Prostate gland (tissue), 2 donors: ENCODE measurements around the gene CUL4A. TPM values are rescaled to one million over a fixed set of nuclear protein-coding genes. Genes with fewer than 3 reads are reported as not detected.

ENCODE experiments used
- DNase-seq: peaks from one replicate; pipeline ENCODE4 v3.0.0-alpha.2; 2019; ENCODE audit warnings: low spot score
- H3K27ac ChIP-seq, 2 donors: fragments of 200-600 bp; sonication (generic); 2 replicates each; pipeline ENCODE4 v1.5.1; 2017 to 2019
- H3K27me3 ChIP-seq: fragments of 200-600 bp; sonication (generic); replicated peaks from 2 replicates; pipeline ENCODE4 v1.5.1; 2019; ENCODE audit not compliant: insufficient read depth
- H3K36me3 ChIP-seq, 2 donors: fragments of 200-600 bp; sonication (generic); 1 replicate in 1 of 2; 2 replicates in 1 of 2; pipeline versions ENCODE4 v1.5.1 to v1.8.1; 2017 to 2019
- H3K4me1 ChIP-seq: fragments of 200-600 bp; sonication (generic); replicated peaks from 2 replicates; pipeline ENCODE4 v1.5.1; 2019
- H3K4me3 ChIP-seq, 2 donors: fragments of 200-600 bp; sonication (generic); 2 replicates each; pipeline ENCODE4 v1.5.1; 2017 to 2019
- H3K9me3 ChIP-seq: fragments of 200-600 bp; sonication (generic); 2 replicates; pipeline ENCODE4 v1.5.1; 2017
- CTCF ChIP-seq, 4 experiments: fragments of 200-600 bp in 2 of 4; fragments of 450-650 bp in 2 of 4; sonication (generic) in 2 of 4; IDR thresholded peaks; 1 replicate in 3 of 4; 2 replicates in 1 of 4; pipeline ENCODE4 v1.5.1; 2016 to 2019; ENCODE audit warnings: antibody characterized with exemption in 4 of 4, mild to moderate bottlenecking in 2 of 4, moderate library complexity in 2 of 4
- POLR2A ChIP-seq: fragments of 450-650 bp; IDR thresholded peaks from one replicate; pipeline ENCODE4 v1.6.1; 2016; ENCODE audit warnings: antibody characterized with exemption, mild to moderate bottlenecking
- POLR2AphosphoS5 ChIP-seq: sonication (generic); formaldehyde crosslinking; IDR thresholded peaks from one replicate; pipeline ENCODE4 v1.6.1; 2017; ENCODE audit warnings: antibody characterized with exemption
- WGBS: methylation state at CpG from one replicate; pipeline ENCODE4 v1.1.5; 2018; 5-methylcytosine and 5-hydroxymethylcytosine counted together
- intact Hi-C: fragments of 100-400 bp; cut with DNase I; formaldehyde crosslinking; loops from one replicate; pipeline ENCODE4 v1.14.2; 2022
- total RNA-seq, 2 donors: library from RNA; depleted of rRNA; stranded (reverse); fragments of >200 nt; gene quantifications; one replicate each; pipeline ENCODE4 v1.1.0, GENCODE V29; 2016

CUL4A gene
- total RNA-seq, 2 donors from 2014 or later = 103 to 185 TPM

- intact Hi-C loops = no loop called here
- no peaks in the 10 kb centered on the region for H3K9me3 ChIP-seq
- 79% methylated on average over 9 of the region's 9 CpGs for WGBS
- H3K36me3 ChIP-seq = no peaks in the 10 kb centered on the region
- no peak overlapping the region for H3K4me3 ChIP-seq
- no peak overlapping the region for H3K27ac ChIP-seq
- H3K4me1 ChIP-seq = no peaks in the 10 kb centered on the region
- no peak for DNase-seq
- H3K27me3 ChIP-seq = no peaks in the 10 kb centered on the region
- no peak for TF ChIP-seq POLR2AphosphoS5
- TF ChIP-seq CTCF (IDR thresholded peaks at IDR 0.05) = no peak
- no peak for TF ChIP-seq POLR2A
These were observed 22.1 kb upstream of the CUL4A start for GRCh38 chr13:113187263-113187669.

- DNase-seq = no peak
- no peaks in the 10 kb centered on the region for H3K4me1 ChIP-seq
- H3K27ac ChIP-seq = no peak overlapping the region
- TF ChIP-seq POLR2A (no peak), CTCF (IDR thresholded peaks at IDR 0.05) (no peak), POLR2AphosphoS5 (no peak)
- intact Hi-C loops = no loop called here
- H3K27me3 ChIP-seq = no peaks in the 10 kb centered on the region
- no peaks in the 10 kb centered on the region for H3K9me3 ChIP-seq
- no peaks in the 10 kb centered on the region for H3K36me3 ChIP-seq
- 88% methylated on average over 23 of the region's 23 CpGs for WGBS
- H3K4me3 ChIP-seq = no peak overlapping the region
These were observed 21.3 kb upstream of the CUL4A start for GRCh38 chr13:113187883-113188665.

GRCh38 chr13:113190181-113190580 is 19.2 kb upstream of the CUL4A start:
- no peak for DNase-seq
- Histone ChIP-seq H3K4me3 (no peak overlapping the region), H3K9me3 (no peaks in the 10 kb centered on the region), H3K27ac (no peak overlapping the region), H3K36me3 (no peaks in the 10 kb centered on the region), H3K4me1 (peaks cover 7% of the 10 kb centered on the region), H3K27me3 (no peaks in the 10 kb centered on the region)
- WGBS = 80% methylated on average over 4 of the region's 4 CpGs
- TF ChIP-seq CTCF (IDR thresholded peaks at IDR 0.05) = no peak
- TF ChIP-seq POLR2A = no peak
- intact Hi-C loops = no loop called here

- DNase-seq = no peak
- Histone ChIP-seq H3K27me3 (no peaks in the 10 kb centered on the region), H3K4me3 (no peak overlapping the region), H3K36me3 (no peaks in the 10 kb centered on the region), H3K4me1 (peaks cover 9% of the 10 kb centered on the region), H3K27ac (no peak overlapping the region), H3K9me3 (no peaks in the 10 kb centered on the region)
- WGBS = 64% methylated on average over 4 of the region's 4 CpGs
- TF ChIP-seq POLR2AphosphoS5 (no peak), CTCF (IDR thresholded peaks at IDR 0.05) (no peak), POLR2A (no peak)
- intact Hi-C loops = no loop called here
These were observed 17.1 kb upstream of the CUL4A start for GRCh38 chr13:113192279-113192678.

GRCh38 chr13:113192902-113193301 is 16.5 kb upstream of the CUL4A start:
- Histone ChIP-seq H3K9me3 (no peaks in the 10 kb centered on the region), H3K4me1 (peaks cover 15% of the 10 kb centered on the region), H3K36me3 (no peaks in the 10 kb centered on the region), H3K27me3 (no peaks in the 10 kb centered on the region), H3K27ac (no peak overlapping the region), H3K4me3 (no peak overlapping the region)
- no peak for DNase-seq
- intact Hi-C loops = no loop called here
- WGBS = 89% methylated on average over 2 of the region's 2 CpGs
- TF ChIP-seq POLR2AphosphoS5 (no peak), CTCF (IDR thresholded peaks at IDR 0.05) (no peak), POLR2A (no peak)
